HG03432 (cell line): ENCODE measurements around the gene ARFGEF3.
"Not testable (repeated sequence)": the region's sequence is repeated elsewhere in the genome, so short reads cannot be mapped to it uniquely, and the experiment has no call there.

Experiments
- ATAC-seq: cut with Tn5 transposase; IDR thresholded peaks from one replicate; pipeline ENCODE4 v1.9.1; 2021; ENCODE audit warnings: mild to moderate bottlenecking, moderate library complexity; ENCODE audit not compliant: unreplicated experiment

ARFGEF3 gene

GRCh38 chr6:138267971-138268895 is 106.5 kb downstream of the ARFGEF3 start:
- ATAC-seq = no peak

- ATAC-seq = no peak
These were observed 109.7 kb downstream of the ARFGEF3 start for GRCh38 chr6:138271451-138271850.

GRCh38 chr6:138272533-138273315 is 111.0 kb downstream of the ARFGEF3 start:
- ATAC-seq = no peak

- ATAC-seq = no peak
These were observed 114.2 kb downstream of the ARFGEF3 start for GRCh38 chr6:138275976-138276375.

- no peak for ATAC-seq
These were observed 116.1 kb downstream of the ARFGEF3 start for GRCh38 chr6:138277835-138278234.

- no peak for ATAC-seq
These were observed 116.6 kb downstream of the ARFGEF3 start for GRCh38 chr6:138278326-138278725.

- no peak for ATAC-seq
These were observed 124.1 kb downstream of the ARFGEF3 start for GRCh38 chr6:138285800-138286199.

- no peak for ATAC-seq
These were observed 125.0 kb downstream of the ARFGEF3 start for GRCh38 chr6:138286698-138287097.

- ATAC-seq = peak; percentile 55
These were observed 125.6 kb downstream of the ARFGEF3 start for GRCh38 chr6:138287144-138287955.

GRCh38 chr6:138288428-138289085 is 126.8 kb downstream of the ARFGEF3 start:
- ATAC-seq = not testable (repeated sequence)

GRCh38 chr6:138289739-138290138 is 128.0 kb downstream of the ARFGEF3 start:
- ATAC-seq = no peak

- no peak for ATAC-seq
These were observed 128.8 kb downstream of the ARFGEF3 start for GRCh38 chr6:138290423-138290962.

GRCh38 chr6:138291036-138291848 is 129.5 kb downstream of the ARFGEF3 start:
- no peak for ATAC-seq

GRCh38 chr6:138291849-138292181 is 130.1 kb downstream of the ARFGEF3 start:
- ATAC-seq = no peak

- ATAC-seq = no peak
These were observed 130.7 kb downstream of the ARFGEF3 start for GRCh38 chr6:138292482-138292881.

- ATAC-seq = no peak
These were observed 132.0 kb downstream of the ARFGEF3 start for GRCh38 chr6:138293428-138294395.

- no peak for ATAC-seq
These were observed 134.6 kb downstream of the ARFGEF3 start for GRCh38 chr6:138296381-138296780.

- no peak for ATAC-seq
These were observed 135.0 kb downstream of the ARFGEF3 start for GRCh38 chr6:138296786-138297185.
